Stomach (tissue), 9 donors: Measurements from ENCODE around the gene LSM4. TPM values are rescaled to one million over a fixed set of nuclear protein-coding genes. Genes with fewer than 3 reads are reported as not detected.

Experiments
- DNase-seq, 2 donors: peaks; one replicate each; pipeline versions ENCODE4 v3.0.0 to v3.0.0-alpha.2; 2013 to 2019
- H3K27ac ChIP-seq, 5 donors: fragments of 200-600 bp in 4 of 5; sonication (generic) in 4 of 5; one replicate each; pipeline ENCODE4 v1.5.1; 2013 to 2019; ENCODE audit warnings: mild to moderate bottlenecking in 1 of 5, moderate library complexity in 1 of 5
- H3K27me3 ChIP-seq, 3 donors: fragments of 200-600 bp; sonication (generic); one replicate each; pipeline ENCODE4 v1.5.1; 2017 to 2019; ENCODE audit warnings: mixed run types in 1 of 3
- H3K36me3 ChIP-seq, 4 donors: fragments of 200-600 bp; sonication (generic); 1 replicate in 3 of 4; 2 replicates in 1 of 4; pipeline ENCODE4 v1.5.1; 2016 to 2019
- H3K4me1 ChIP-seq, 4 donors: fragments of 200-600 bp; sonication (generic); one replicate each; pipeline ENCODE4 v1.5.1; 2016 to 2019
- H3K4me3 ChIP-seq, 4 donors: fragments of 200-600 bp; sonication (generic) in 3 of 4; one replicate each; pipeline ENCODE4 v1.5.1; 2016 to 2019; ENCODE audit warnings: mild to moderate bottlenecking in 1 of 4
- H3K9me3 ChIP-seq, 4 donors: fragments of 200-600 bp; sonication (generic); one replicate each; pipeline ENCODE4 v1.5.1; 2016 to 2019
- CTCF ChIP-seq, 7 experiments: fragments of 450-650 bp in 4 of 7; fragments of 200-600 bp in 3 of 7; sonication (generic) in 3 of 7; IDR thresholded peaks; one replicate each; pipeline ENCODE4 v1.5.1; 2016 to 2019; ENCODE audit warnings: antibody characterized with exemption in 7 of 7, control low read depth in 2 of 7, mild to moderate bottlenecking in 1 of 7
- EP300 ChIP-seq: sonication (generic); formaldehyde crosslinking; IDR thresholded peaks from one replicate; pipeline ENCODE4 v1.6.1; 2017; ENCODE audit warnings: antibody characterized with exemption
- POLR2A ChIP-seq, 4 donors: fragments of 450-650 bp; IDR thresholded peaks; one replicate each; pipeline ENCODE4 v1.6.1; 2016; ENCODE audit warnings: antibody characterized with exemption in 4 of 4, control low read depth in 2 of 4, mild to moderate bottlenecking in 1 of 4, moderate library complexity in 1 of 4
- POLR2AphosphoS5 ChIP-seq, 3 donors: sonication (generic); formaldehyde crosslinking; IDR thresholded peaks; one replicate each; pipeline ENCODE4 v1.6.1; 2016; ENCODE audit warnings: antibody characterized with exemption in 3 of 3
- WGBS, 5 donors: extraction: QIAGEN DNeasy Blood & Tissue Kit in 3 of 5; methylation state at CpG; one replicate each; pipeline versions ENCODE4 v1.1.5 to v1.1.7; 2013 to 2018; 5-methylcytosine and 5-hydroxymethylcytosine counted together
- intact Hi-C: fragments of 100-400 bp; cut with DNase I; formaldehyde crosslinking; loops from one replicate; pipeline ENCODE4 v1.15.1; 2023; ENCODE audit warnings: low total_unique reads
- polyA plus RNA-seq, 3 donors: library from polyadenylated mRNA; stranded (reverse); fragments of 200-250 nt; gene quantifications; one replicate each; pipeline ENCODE4 v1.2.3, GENCODE V29; 2013
- total RNA-seq, 5 donors: library from RNA; depleted of rRNA; stranded (reverse); fragments of >200 nt; gene quantifications; one replicate each; pipeline versions ENCODE4 v1.1.0 to v1.2.3, GENCODE V29; 2014 to 2016
- donor health status: healthy with polysubstance abuse.
- donor health status: Bipolar disorder and iron deficiency.
- donor health status: healthy.

The LSM4 gene
- total and polyA plus RNA-seq, 8 donors = 24.1 to 185 (median 139) TPM

DNA sequence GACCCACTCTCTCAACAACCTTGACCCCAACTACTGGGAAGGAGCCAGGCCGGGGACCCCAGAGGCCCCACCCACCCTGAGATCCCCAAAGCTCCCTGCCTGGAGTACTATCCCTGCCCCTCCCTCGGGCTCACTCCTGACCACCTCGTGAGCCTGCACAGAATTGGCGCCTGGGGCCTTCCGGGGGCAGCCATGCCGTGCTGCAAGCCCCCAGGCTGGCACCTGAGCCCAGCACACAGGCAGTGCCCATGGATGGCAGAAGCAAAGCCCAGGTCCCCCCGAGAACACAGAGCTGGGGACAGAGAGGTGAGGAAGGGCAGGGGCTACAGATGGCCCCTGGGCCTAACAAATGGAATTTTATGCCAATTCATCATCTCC lies 13.9 kb downstream of the LSM4 start:
- Histone ChIP-seq H3K27ac (peak overlapping the region in 3 of 5 donors; percentile 97 to 98 (median 98)), H3K4me3 (no peak overlapping the region), H3K4me1 (peaks cover 40 to 82% (median 56%) of the 10 kb centered on the region in 4 donors), H3K9me3 (no peaks in the 10 kb centered on the region), H3K27me3 (no peaks in the 10 kb centered on the region), H3K36me3 (peaks cover 33 to 77% (median 66%) of the 10 kb centered on the region in 4 donors)
- WGBS, 5 donors = 89 to 96% (median 91%) methylated on average over 4 to 7 of the region's 7 CpGs
- TF ChIP-seq EP300 (no peak), POLR2AphosphoS5 (IDR thresholded peaks at IDR 0.05) (no peak), POLR2A (IDR thresholded peaks at IDR 0.05) (no peak), CTCF (IDR thresholded peaks at IDR 0.05) (no peak)
- intact Hi-C loops = no loop called here
- no peak for DNase-seq

GRCh38 chr19:18308051-18308947 lies 14.6 kb downstream of the LSM4 start:
- H3K4me1 ChIP-seq = peaks cover 47 to 88% (median 62%) of the 10 kb centered on the region in 4 donors
- H3K9me3 ChIP-seq = no peaks in the 10 kb centered on the region
- H3K27me3 ChIP-seq = no peaks in the 10 kb centered on the region
- no peak for TF ChIP-seq CTCF (IDR thresholded peaks at IDR 0.05)
- no peak for TF ChIP-seq POLR2A (IDR thresholded peaks at IDR 0.05)
- no peak for TF ChIP-seq EP300
- no peak for TF ChIP-seq POLR2AphosphoS5 (IDR thresholded peaks at IDR 0.05)
- H3K4me3 ChIP-seq = no peak overlapping the region
- intact Hi-C loops = no loop called here
- H3K27ac ChIP-seq = peak overlapping the region in 4 of 5 donors; percentile 96 to 98 (median 98)
- whole genome bisulfite sequencing, 5 donors = 80 to 87% (median 86%) methylated on average over 14 to 20 of the region's 20 CpGs
- DNase-seq = no peak
- H3K36me3 ChIP-seq = peaks cover 33 to 71% (median 60%) of the 10 kb centered on the region in 4 donors

- Histone ChIP-seq H3K27me3 (no peaks in the 10 kb centered on the region), H3K4me3 (no peak overlapping the region), H3K9me3 (no peaks in the 10 kb centered on the region), H3K27ac (peak overlapping the region in 4 of 5 donors; percentile 96 to 98 (median 98)), H3K4me1 (peaks cover 47 to 94% (median 67%) of the 10 kb centered on the region in 4 donors), H3K36me3 (peaks cover 29 to 60% (median 51%) of the 10 kb centered on the region in 4 donors)
- WGBS, 5 donors = 71 to 86% (median 84%) methylated on average over 15 to 19 of the region's 19 CpGs
- intact Hi-C loops = no loop called here
- DNase-seq = no peak
- no peak for TF ChIP-seq CTCF (IDR thresholded peaks at IDR 0.05)
- TF ChIP-seq POLR2A (IDR thresholded peaks at IDR 0.05) = no peak
- no peak for TF ChIP-seq EP300
- TF ChIP-seq POLR2AphosphoS5 (IDR thresholded peaks at IDR 0.05) = no peak
Measured at GRCh38 chr19:18307271-18307681, 15.6 kb downstream of the LSM4 start.

- intact Hi-C loops = no loop called here
- Histone ChIP-seq H3K4me1 (peaks cover 46 to 94% (median 65%) of the 10 kb centered on the region in 4 donors), H3K27me3 (no peaks in the 10 kb centered on the region), H3K4me3 (no peak overlapping the region), H3K36me3 (peaks cover 25 to 56% (median 47%) of the 10 kb centered on the region in 4 donors), H3K9me3 (no peaks in the 10 kb centered on the region), H3K27ac (peak overlapping the region in 4 of 5 donors; percentile 96 to 98 (median 98))
- TF ChIP-seq EP300 (no peak), POLR2A (IDR thresholded peaks at IDR 0.05) (no peak), CTCF (IDR thresholded peaks at IDR 0.05) (no peak), POLR2AphosphoS5 (IDR thresholded peaks at IDR 0.05) (no peak)
- DNase-seq = no peak
- 60 to 73% (median 63%) methylated on average over 14 of the region's 14 CpGs for WGBS, 5 donors
Measured at GRCh38 chr19:18306888-18307260, 16.0 kb downstream of the LSM4 start.
